Measurements from ENCODE around the gene RLBP1.
A peak's percentile ranks its signal among the peaks of the same experiment; 100 is the strongest.

Gene RLBP1

DNA sequence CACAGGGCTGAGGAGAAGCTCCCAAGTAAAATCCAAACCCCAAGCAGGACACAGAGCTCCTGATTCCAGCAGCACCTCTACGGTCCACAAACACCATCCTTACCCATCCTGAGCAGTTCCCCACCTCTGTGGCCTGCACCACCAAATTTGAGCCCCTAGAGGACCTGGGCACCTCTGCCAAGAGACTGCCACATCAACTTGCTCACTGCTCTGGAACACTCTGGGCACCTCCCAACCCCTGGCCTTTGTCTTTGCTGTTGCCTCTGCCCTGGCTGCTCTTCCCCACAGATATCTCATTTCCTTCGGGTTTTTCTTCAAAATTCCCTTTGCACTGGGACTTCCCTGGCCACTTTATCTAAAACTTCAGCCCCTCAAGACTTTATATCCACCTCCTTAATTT is 5.8 kb downstream of the RLBP1 start:
- DNase-seq, result no peak
- no peak overlapping the region for H3K27ac ChIP-seq
- no peaks in the 10 kb centered on the region for H3K27me3 ChIP-seq (replicated peaks)
- TF ChIP-seq, protein P1, sequence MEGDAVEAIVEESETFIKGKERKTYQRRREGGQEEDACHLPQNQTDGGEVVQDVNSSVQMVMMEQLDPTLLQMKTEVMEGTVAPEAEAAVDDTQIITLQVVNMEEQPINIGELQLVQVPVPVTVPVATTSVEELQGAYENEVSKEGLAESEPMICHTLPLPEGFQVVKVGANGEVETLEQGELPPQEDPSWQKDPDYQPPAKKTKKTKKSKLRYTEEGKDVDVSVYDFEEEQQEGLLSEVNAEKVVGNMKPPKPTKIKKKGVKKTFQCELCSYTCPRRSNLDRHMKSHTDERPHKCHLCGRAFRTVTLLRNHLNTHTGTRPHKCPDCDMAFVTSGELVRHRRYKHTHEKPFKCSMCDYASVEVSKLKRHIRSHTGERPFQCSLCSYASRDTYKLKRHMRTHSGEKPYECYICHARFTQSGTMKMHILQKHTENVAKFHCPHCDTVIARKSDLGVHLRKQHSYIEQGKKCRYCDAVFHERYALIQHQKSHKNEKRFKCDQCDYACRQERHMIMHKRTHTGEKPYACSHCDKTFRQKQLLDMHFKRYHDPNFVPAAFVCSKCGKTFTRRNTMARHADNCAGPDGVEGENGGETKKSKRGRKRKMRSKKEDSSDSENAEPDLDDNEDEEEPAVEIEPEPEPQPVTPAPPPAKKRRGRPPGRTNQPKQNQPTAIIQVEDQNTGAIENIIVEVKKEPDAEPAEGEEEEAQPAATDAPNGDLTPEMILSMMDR (IDR thresholded peaks at IDR 0.05; ENCODE audit: low read depth, low read length, missing control alignments), result no peak
- no peak overlapping the region for H3K4me3 ChIP-seq (ENCODE audit: low read depth, low read length)
- H3K36me3 ChIP-seq (replicated peaks), result no peaks in the 10 kb centered on the region
- in situ Hi-C loops (cut with HindIII; ENCODE audit: low pct_ligation_motif_present, low sequenced_read_pairs), result no loop called here

- no peak for DNase-seq
- no peak overlapping the region for H3K4me3 ChIP-seq (ENCODE audit: low read depth, low read length)
- in situ Hi-C loops (cut with HindIII; ENCODE audit: low pct_ligation_motif_present, low sequenced_read_pairs), result no loop called here
- TF ChIP-seq, protein P1 (IDR thresholded peaks at IDR 0.05; ENCODE audit: low read depth, low read length, missing control alignments), result no peak
- no peaks in the 10 kb centered on the region for H3K27me3 ChIP-seq (replicated peaks)
- no peaks in the 10 kb centered on the region for H3K36me3 ChIP-seq (replicated peaks)
- H3K27ac ChIP-seq, result no peak overlapping the region
Measured at GRCh38 chr15:89211678-89212170, 9.7 kb downstream of the RLBP1 start.

GRCh38 chr15:89209057-89209456 is 12.3 kb downstream of the RLBP1 start:
- Histone ChIP-seq H3K36me3 (replicated peaks) (no peaks in the 10 kb centered on the region), H3K4me3 (ENCODE audit: low read depth, low read length) (no peak overlapping the region), H3K27ac (no peak overlapping the region), H3K27me3 (replicated peaks) (no peaks in the 10 kb centered on the region)
- in situ Hi-C loops (cut with HindIII; ENCODE audit: low pct_ligation_motif_present, low sequenced_read_pairs), result no loop called here
- DNase-seq, result no peak
- TF ChIP-seq, protein P1 (IDR thresholded peaks at IDR 0.05; ENCODE audit: low read depth, low read length, missing control alignments), result no peak

DNA sequence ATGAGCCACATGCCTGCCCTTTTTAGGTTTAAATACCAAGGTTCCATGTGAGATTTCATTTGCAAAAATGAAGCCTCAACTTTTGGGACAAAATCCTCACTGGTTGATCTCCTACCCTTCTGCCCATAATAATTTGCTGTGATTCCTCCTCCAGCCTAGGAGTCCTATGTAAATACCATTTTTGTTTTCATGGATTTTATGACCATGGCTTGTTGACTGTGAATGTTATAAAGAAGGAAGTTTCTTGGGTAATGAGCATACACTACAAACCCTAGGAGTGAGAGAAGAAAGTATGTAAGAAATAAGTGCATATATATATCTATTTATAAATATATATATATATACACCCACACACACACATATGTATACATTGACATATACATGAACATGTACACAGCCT is 13.1 kb downstream of the RLBP1 start:
- TF ChIP-seq, protein P1 (IDR thresholded peaks at IDR 0.05; ENCODE audit: low read depth, low read length, missing control alignments), result no peak
- H3K36me3 ChIP-seq (replicated peaks), result no peaks in the 10 kb centered on the region
- H3K27me3 ChIP-seq (replicated peaks), result no peaks in the 10 kb centered on the region
- in situ Hi-C loops (cut with HindIII; ENCODE audit: low pct_ligation_motif_present, low sequenced_read_pairs), result no loop called here
- no peak overlapping the region for H3K27ac ChIP-seq
- H3K4me3 ChIP-seq (ENCODE audit: low read depth, low read length), result no peak overlapping the region
- DNase-seq, result no peak

DNA sequence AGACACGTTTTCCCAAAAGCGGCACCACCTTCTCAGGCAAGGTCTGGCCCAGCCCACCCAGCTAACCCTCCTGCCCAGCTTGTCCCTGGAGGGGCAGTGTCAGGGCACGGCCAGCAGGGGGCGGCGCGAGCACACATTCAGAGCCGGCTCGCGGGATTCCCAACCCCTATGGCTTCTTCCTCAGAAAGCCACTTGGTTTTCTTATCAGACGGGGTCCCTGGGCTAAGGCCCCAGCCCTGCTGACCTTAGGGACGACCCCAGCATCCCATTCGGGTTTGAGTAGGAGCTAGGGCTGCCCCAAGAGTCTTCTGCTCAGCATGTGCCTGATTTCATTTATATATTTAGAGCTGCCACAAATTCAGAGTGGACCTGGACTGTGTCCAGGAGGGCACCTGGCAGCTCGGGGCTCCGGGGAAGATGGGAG is 14.5 kb downstream of the RLBP1 start:
- no peaks in the 10 kb centered on the region for H3K36me3 ChIP-seq (replicated peaks)
- TF ChIP-seq, protein P1 (IDR thresholded peaks at IDR 0.05; ENCODE audit: low read depth, low read length, missing control alignments), result peak; percentile 100
- H3K4me3 ChIP-seq (ENCODE audit: low read depth, low read length), result no peak overlapping the region
- no peak overlapping the region for H3K27ac ChIP-seq
- H3K27me3 ChIP-seq (replicated peaks), result no peaks in the 10 kb centered on the region
- in situ Hi-C loops (cut with HindIII; ENCODE audit: low pct_ligation_motif_present, low sequenced_read_pairs), result no loop called here
- DNase-seq, result peak; percentile 61

- Histone ChIP-seq H3K27me3 (replicated peaks) (no peaks in the 10 kb centered on the region), H3K4me3 (ENCODE audit: low read depth, low read length) (no peak overlapping the region), H3K27ac (no peak overlapping the region), H3K36me3 (replicated peaks) (no peaks in the 10 kb centered on the region)
- TF ChIP-seq, protein P1 (IDR thresholded peaks at IDR 0.05; ENCODE audit: low read depth, low read length, missing control alignments), result no peak
- DNase-seq, result no peak
- in situ Hi-C loops (cut with HindIII; ENCODE audit: low pct_ligation_motif_present, low sequenced_read_pairs), result no loop called here
Measured at GRCh38 chr15:89205991-89206585, 15.3 kb downstream of the RLBP1 start.

All from brain microvascular endothelial cell (primary cell).